Measurements from ENCODE around the gene UNC93A.

UNC93A gene

GRCh38 chr6:167337675-167338449 lies 46.7 kb downstream of the UNC93A start:
- TF ChIP-seq CTCF (IDR thresholded peaks at IDR 0.05; ENCODE audit: extremely low read depth, missing control alignments), result no peak
- no peak for DNase-seq (ENCODE audit: low spot score)

- no peak for TF ChIP-seq CTCF (IDR thresholded peaks at IDR 0.05; ENCODE audit: extremely low read depth, missing control alignments)
Observed at GRCh38 chr6:167338541-167339117, 47.5 kb downstream of the UNC93A start.

GRCh38 chr6:167341038-167341583 lies 50.0 kb downstream of the UNC93A start:
- TF ChIP-seq CTCF (IDR thresholded peaks at IDR 0.05; ENCODE audit: extremely low read depth, missing control alignments), result no peak
- no peak for DNase-seq (ENCODE audit: low spot score)

More at GRCh38 chr6:167338541-167339117, 47.5 kb downstream of the UNC93A start:
- no peak for DNase-seq (ENCODE audit: low spot score)

GRCh38 chr6:167341665-167342655 lies 50.8 kb downstream of the UNC93A start:
- DNase-seq (ENCODE audit: low spot score), result no peak
- TF ChIP-seq CTCF (IDR thresholded peaks at IDR 0.05; ENCODE audit: extremely low read depth, missing control alignments), result no peak

- no peak for TF ChIP-seq CTCF (IDR thresholded peaks at IDR 0.05; ENCODE audit: extremely low read depth, missing control alignments)
- no peak for DNase-seq (ENCODE audit: low spot score)
Observed at GRCh38 chr6:167342879-167343610, 51.9 kb downstream of the UNC93A start.

- DNase-seq (ENCODE audit: low spot score), result no peak
- no peak for TF ChIP-seq CTCF (IDR thresholded peaks at IDR 0.05; ENCODE audit: extremely low read depth, missing control alignments)
Observed at GRCh38 chr6:167345348-167345747, 54.2 kb downstream of the UNC93A start.
